Activated CD4-positive, CD25-positive, alpha-beta regulatory T cell treated with anti-CD3 and anti-CD28 coated beads, Interleukin-2, amount 50 U/mL, for 16 hours (primary cell): ENCODE data around the gene SLC11A1.

Source experiments
- DNase-seq: peaks from one replicate; pipeline ENCODE4 v3.0.0-alpha.2; 2020; ENCODE audit warnings: low read depth, low spot score

Gene SLC11A1

GRCh38 chr2:218435003-218435982 lies 53.2 kb downstream of the SLC11A1 start:
- DNase-seq = no peak

DNA sequence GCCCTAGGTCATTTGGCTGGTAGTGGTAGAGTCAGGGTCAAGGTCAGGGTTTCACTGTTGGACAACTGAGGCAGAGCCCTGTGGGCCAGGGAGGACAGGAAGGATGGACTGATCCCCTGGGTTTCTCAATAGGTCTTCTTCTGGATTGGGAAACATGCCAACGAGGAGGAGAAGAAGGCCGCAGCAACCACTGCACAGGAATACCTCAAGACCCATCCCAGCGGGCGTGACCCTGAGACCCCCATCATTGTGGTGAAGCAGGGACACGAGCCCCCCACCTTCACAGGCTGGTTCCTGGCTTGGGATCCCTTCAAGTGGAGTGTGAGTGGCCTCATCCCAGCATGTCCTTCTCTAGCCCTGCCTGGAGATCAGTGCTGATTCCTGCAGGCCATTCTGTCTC lies 54.9 kb downstream of the SLC11A1 start:
- DNase-seq = no peak

DNA sequence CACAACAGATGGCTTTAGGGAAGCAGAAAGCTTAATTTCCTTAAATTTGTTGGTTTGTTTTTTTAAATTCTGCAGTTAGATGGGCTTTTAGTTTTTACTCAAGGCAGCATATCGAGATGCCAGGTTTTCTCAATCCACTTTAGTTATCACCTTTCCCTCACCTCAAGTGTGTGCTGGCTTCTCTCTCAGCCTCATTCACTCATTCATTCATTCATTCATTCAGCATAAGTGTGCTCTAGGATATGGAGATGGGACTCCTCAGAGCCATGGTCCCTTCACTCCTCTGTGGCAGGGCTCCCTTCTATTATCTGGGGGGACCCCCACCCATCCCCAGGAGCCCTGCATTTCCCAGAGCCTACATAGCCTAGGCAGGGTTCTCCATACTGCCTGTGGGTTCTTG lies 55.9 kb downstream of the SLC11A1 start:
- no peak for DNase-seq

DNA sequence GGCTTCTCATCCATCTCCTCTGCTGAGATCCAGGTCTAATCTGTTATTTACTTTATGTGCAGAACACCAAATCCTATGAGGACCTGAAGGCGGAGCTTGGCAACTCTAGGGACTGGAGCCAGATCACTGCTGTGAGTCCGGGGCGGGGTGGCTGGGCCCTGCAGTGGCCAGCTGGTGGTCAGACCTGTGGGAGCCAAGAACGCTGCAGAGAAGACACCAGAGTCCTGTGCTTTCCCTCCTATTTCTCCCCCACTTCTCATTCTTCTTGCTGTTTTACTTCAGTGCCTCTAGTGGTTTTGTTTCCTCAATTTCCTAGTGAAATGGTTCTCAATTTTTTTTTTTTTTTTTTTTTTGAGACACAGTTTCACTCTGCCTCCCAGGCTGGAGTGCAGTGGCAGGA lies 56.5 kb downstream of the SLC11A1 start:
- no peak for DNase-seq

GRCh38 chr2:218444692-218445357 lies 62.8 kb downstream of the SLC11A1 start:
- DNase-seq = no peak

DNA sequence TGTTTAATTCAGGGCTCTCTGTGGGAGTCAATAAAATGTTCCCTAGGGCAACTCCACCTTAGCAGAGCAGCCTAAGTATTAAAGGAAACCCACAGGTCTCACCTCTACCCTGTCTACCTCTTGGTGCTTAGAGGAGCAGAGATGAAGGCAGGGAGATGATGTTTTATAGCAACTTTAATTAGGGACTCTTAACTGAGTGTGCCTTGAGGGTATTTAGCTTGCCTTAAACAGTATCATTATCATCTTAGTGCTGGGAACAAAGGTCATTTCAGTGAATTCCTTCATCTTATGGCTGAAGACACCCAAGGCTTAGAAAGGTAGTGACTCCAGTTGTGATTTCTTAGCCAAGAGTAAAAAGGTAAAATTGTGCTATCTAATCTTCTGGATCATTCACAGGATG lies 63.5 kb downstream of the SLC11A1 start:
- no peak for DNase-seq
